Activated gamma-delta T cell (primary cell): ENCODE results near the gene ACSL6.

Source experiments
- DNase-seq: peaks from one replicate; lab custom pipeline; 2025; lab: John Stamatoyannopoulos, UW

The ACSL6 gene

DNA sequence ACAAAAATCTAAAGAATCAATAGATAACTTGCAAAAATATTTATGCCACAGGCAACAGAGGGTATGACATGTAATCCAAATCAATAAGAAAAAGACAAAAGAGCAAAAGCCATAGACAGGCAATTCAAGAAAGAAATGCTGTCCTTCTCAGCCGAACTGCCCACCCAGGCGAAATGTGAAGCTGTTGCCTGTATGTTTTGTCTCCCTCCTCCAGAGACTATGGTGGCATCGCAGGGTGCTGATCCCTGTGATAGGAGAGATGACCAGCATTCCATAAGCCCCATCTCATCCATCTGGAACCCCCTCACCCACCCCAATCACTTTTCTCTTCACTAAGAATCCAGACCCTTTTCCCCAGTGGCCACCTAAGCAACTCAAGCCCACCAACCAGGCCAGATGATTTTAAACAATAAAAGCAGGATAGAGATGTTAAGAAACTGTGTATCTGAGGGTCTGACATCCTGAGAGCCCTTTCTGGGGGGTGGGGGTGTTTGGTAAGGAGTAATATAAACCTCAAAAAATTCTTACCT is 5.3 kb upstream of the ACSL6 start:
- no peak for DNase-seq

- DNase-seq: no peak
These were observed 2.3 kb upstream of the ACSL6 start for GRCh38 chr5:132013711-132014110.

DNA sequence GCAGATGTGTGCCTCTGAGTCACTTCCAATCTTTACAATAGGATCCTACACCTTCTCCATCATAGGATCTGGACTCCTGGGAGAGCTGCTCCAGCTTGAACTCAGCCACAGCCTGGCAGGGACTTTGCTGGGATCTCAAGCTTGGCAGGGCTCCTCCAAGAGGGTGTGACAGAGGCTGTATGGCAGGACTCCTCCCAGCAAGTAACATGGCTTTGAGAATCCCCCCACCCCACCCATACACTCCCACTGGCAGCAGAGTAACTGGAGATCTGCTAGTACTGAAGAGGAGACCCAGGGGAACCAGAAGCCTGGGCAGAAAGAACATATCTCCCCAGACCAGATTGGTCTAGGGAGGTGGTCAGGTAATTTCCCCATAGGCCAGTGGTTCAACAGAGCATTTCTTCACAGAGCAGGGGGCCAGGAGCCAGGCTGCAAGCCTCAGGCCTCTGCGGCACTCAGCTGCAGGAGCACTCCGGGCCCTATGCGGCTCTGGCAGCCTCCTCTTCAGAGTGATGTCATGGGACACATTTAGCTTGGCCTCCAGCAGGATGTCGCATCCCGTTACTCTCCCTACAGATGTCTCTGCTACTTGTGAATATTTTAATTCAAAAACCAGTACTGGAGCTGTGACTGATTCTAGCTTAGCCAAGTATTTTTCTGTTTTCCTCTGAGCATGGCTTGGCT is 1.7 kb upstream of the ACSL6 start:
- DNase-seq: no peak

DNA sequence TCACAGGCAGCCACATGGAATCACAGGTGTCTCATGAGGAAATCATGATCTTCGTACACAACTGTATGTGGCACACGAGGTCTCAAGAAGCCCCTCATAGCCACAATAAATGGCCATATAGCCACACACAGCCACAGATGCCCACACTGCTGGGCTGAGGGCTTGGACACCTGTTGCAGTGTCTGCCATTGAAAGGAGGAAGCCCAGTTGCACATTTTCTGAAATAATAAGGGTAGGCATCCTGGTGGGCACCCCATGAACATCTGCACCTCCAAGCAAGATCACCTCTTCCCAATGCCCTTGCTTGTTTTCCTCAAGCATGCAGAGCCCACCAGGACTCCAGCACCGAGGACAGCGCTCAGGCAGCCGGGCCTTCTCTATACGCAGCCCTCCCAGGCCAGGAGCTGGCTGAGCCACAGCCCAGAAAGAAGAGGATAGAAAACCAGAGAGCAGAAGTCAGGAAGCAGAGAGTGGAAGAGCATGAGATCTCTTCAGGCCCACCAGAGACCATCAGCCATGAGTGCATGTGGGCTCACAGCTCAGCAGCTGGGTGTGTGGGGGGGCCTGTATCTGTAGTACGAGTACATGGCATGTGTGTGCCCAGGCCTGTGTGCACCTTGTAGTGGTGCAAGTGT is 1.0 kb upstream of the ACSL6 start:
- no peak for DNase-seq

DNA sequence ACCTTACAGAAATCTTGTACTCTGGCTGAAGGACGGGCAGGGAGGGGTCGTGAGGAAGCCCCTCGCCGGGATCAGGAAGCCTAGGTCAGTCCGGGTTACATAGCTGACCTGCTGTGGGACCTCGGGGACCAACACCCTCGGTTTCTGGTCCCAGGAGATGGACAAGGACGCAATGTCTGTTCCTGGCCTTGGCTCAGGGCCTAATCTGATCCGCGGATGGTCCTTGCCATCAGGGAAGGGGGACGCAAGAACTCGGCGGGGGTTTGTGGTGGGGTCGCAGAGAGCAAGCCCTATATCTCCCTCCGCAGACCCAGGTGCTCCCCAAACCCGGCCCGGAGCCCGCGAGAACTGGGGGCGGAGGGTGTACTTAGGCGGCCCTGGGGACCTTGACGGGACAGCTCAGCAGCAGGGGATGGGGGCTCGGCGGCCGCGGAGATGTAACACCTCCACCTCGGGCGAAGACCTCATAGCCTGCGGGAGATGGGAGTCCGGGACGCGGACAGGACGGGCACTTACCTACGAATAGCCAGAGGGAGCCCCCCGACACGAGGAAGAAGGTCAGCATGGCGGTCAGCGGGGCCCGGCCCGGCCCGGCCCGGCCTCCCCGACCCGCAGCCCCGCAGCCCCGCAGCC is 353 bp downstream of the ACSL6 start:
- DNase-seq: peak; percentile 25

DNA sequence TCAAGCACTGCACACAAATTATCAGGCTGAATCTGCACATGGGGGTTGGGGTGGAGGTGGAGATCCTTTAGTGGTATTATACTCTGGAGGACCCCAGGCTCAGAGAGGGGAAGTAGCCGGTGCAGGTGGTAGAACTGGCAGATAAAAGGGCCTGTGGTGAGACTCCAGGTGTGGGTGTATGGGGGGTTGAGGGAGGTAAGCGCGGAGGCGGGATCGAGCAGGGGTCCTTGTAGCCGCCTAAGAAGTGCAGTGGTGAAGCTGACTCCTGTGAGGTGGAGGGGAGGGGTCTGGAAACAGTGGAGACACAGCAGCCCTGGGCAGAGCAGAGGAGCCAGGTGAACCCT is 841 bp downstream of the ACSL6 start:
- no peak for DNase-seq

- no peak for DNase-seq
These were observed 1.6 kb downstream of the ACSL6 start for GRCh38 chr5:132009706-132010405.

- DNase-seq: no peak
These were observed 2.3 kb downstream of the ACSL6 start for GRCh38 chr5:132008961-132009680.

DNA sequence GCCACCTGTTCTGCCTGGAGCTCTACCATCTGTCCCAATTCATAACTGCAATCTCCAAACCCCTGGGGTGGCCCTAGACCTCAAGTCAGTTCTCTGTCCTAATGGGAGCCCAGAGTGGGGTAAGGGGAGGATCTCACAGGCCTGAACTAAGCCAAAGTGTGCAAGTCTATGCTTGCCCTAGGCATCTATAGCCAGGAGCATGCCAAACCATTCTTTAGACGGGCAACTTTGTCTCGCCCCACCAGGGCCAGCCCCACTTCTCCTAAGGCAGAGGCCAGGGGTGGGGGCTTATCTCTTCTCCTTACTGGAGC is 3.3 kb downstream of the ACSL6 start:
- no peak for DNase-seq

GRCh38 chr5:132007399-132008162 is 3.9 kb downstream of the ACSL6 start:
- DNase-seq: no peak

DNA sequence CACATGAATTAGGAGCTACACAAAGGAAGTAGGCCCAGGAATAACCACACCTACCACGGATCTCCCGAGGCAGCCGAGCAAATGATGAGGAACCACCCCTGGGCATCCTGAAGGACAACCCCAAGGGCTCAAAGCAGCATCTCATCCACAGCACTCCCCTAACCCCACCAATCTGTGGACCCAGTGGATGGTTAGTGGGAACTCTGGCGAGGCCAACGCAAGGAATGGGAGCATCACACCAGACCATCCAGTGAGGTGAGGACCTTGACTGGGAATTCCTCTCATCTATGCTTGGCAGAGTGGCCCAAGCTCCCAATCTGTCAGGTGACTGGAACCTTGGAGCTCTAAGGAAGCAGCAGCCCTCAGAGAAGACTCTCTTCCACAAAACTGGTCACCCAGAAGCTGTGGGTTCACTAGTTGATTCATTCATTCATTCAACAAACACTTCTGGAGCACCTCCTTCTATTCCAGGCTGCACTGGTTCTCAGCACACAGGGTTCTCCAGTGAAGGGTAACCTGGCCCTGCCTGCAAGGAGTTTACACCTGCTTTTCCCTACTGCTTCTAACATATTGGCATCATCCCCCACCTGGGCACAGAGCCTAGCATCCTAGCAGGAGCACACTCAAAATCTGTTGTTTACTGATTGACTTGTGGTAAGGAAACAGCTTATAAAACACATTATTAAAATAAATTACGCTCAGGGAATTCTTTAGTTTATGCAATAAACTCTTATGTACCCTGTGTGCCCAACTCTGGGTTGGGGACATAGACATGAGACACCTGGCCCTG is 4.9 kb downstream of the ACSL6 start:
- DNase-seq: no peak

DNA sequence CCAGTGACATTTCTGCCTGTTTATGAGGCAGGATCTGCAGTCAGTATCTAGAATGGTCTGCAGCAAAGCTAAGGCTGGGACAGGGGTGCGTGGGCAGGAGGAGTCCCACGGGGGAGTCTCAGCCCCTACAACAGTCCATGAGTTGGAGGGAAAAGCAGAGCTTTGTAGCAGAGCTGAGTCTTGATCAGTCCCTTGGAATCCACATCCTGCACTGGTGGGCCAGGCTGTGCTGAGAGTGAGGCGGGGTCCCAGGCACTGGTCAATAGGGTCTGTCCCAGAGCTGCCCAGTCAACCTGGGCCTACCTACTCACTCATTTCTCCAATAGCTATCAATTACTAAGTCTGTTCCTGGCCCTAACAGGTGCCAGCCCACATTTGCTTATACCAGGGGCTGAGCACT is 5.9 kb downstream of the ACSL6 start:
- no peak for DNase-seq

- DNase-seq: no peak
These were observed 7.5 kb downstream of the ACSL6 start for GRCh38 chr5:132003982-132004381.

GRCh38 chr5:132003170-132003744 is 8.2 kb downstream of the ACSL6 start:
- DNase-seq: no peak

- no peak for DNase-seq
These were observed 8.7 kb downstream of the ACSL6 start for GRCh38 chr5:132002757-132003156.

DNA sequence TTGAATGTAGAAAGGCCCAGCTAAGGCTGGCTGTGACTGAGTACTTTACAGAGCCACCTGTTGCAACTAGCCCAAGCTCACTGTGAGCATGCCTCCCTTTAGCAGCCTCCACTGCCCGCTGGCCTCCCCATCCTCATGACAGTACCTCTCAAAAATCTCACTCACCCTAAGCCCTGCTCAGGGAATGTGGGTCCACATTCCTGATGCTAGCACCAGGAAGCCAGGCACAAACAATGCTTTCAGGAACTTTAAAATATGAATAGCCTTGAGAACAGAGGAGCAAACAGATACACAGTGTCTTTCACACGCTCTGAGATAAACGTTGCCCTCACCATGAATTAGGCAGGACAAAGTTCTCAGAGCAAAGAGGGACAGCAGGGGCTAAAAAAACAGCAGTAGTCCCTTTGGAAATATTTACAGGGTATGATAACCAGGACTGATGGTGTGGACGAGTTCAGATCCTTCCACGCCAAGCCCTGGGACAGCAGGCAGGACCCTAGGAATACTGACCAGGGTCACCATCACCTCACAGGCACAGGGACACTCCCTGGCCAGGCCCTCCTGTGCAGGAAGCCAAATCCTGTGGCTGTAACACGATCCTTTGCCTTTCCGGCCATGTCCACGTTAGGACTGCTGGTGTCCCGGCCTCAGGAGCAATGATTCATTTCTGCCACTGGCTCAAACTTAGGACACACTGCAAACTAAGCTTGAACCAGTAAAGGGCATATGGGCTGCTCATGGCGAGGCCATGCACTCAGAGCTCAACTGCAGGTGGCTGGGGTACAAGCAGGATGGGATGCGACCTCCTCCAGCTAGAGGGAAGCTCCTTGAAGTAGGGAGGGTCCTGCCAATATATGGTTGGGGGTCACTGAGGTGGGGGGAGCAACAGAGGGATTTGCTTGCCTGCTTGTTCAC is 9.6 kb downstream of the ACSL6 start:
- no peak for DNase-seq

DNA sequence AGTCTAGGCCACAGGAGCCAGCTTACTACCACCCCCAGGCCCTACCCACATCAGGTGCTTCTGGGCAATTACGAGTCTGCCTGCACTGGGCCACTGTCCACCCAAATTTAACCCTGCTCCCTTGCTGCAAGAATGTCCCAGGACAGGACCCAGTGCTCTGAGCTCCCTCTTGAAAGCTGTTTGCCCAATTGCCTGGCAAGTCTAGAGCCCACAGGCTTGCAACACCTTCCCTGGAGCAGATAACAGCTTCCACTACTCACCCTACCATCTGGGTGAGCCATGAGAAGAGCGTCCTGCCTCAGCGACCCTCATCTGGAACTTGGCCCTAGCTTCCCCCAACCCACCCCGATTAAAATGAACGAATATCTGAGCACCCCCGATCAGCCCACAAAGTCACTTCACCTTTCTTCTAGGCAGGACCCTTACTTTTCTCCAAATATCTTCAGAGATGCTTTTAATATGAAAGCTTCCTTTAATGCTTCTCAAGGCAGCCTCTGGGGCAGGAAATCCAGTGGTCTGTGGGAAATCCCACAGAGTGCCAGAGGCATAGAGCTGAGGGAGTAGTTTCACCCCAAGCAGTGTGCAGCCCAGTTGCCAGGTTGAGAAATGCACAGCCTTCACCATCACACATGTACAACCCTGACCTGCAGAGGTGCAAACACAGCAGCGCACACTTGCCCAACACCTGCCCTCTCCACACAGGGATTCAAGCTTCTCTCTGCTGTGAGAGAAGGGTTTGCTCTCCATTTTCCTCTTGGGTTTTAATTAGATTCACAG is 10.6 kb downstream of the ACSL6 start:
- no peak for DNase-seq

DNA sequence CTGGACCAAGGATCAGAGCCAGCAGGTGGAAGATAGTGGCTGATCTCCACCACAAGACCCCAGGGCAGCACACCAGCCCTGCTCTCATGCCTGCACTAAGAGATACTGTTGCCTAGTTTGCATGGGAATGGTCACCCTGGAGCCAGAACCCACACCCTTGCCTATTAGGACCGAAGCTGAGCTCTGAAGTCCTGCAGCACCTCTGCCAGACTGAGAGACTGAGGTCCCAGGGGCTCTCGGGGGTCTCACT is 11.3 kb downstream of the ACSL6 start:
- no peak for DNase-seq
